ENCODE measurements around the gene OR1L8. TPM values are rescaled to one million over a fixed set of nuclear protein-coding genes. Genes with fewer than 3 reads are reported as not detected.

The OR1L8 gene
- not detected for total RNA-seq

GRCh38 chr9:122583284-122583683 is at the start of gene OR1L8:
TSS of gene OR1L8 (minus strand) at chr9:122583384. CDS start at chr9:122568477, 14,907 bp downstream.

GRCh38 chr9:122614362-122614761 is 31.2 kb upstream of the OR1L8 start, which contains the start of gene OR1Q1:
TSS of gene OR1Q1 (plus strand) at chr9:122614738. CDS start at chr9:122614738, 0 bp downstream.

GRCh38 chr9:122552812-122553211 is 30.4 kb downstream of the OR1L8 start, which contains the start of gene OR1N2:
TSS of gene OR1N2 (plus strand) at chr9:122553112. CDS start at chr9:122553212, 100 bp downstream.

GRCh38 chr9:122527193-122527592 is 56.0 kb downstream of the OR1L8 start, which contains the start of gene OR1N1:
TSS of gene OR1N1 (minus strand) at chr9:122527293. CDS start at chr9:122527293, 0 bp downstream.

GRCh38 chr9:122518841-122519240 is 64.3 kb downstream of the OR1L8 start, which contains the start of gene OR1J4:
TSS of gene OR1J4 (plus strand) at chr9:122519141. CDS start at chr9:122519141, 0 bp downstream.

Other genes starting within 250 kb of the OR1L8 start
- not detected for gene PTGS1, start 212.4 kb downstream of the OR1L8 start, total RNA-seq
- not detected for gene OR1J1, start 105.5 kb downstream of the OR1L8 start, total RNA-seq
- gene OR1J2, start 72.6 kb downstream of the OR1L8 start, total RNA-seq, result not detected
- gene OR1J4, start 64.2 kb downstream of the OR1L8 start, total RNA-seq, result not detected
- not detected for gene OR1N1, start 56.1 kb downstream of the OR1L8 start, total RNA-seq
- not detected for gene OR1N2, start 30.3 kb downstream of the OR1L8 start, total RNA-seq
- gene OR1Q1, start 31.4 kb upstream of the OR1L8 start, total RNA-seq, result not detected
- gene OR1B1, start 74.2 kb upstream of the OR1L8 start, total RNA-seq, result not detected
- gene OR1L1, start 78.3 kb upstream of the OR1L8 start, total RNA-seq, result not detected
- gene OR1L3, start 91.7 kb upstream of the OR1L8 start, total RNA-seq, result not detected
- not detected for gene OR1L4, start 140.6 kb upstream of the OR1L8 start, total RNA-seq
- not detected for gene OR1L6, start 158.9 kb upstream of the OR1L8 start, total RNA-seq
- not detected for gene OR5C1, start 205.5 kb upstream of the OR1L8 start, total RNA-seq
- not detected for gene OR1K1, start 216.7 kb upstream of the OR1L8 start, total RNA-seq
- 10 to 100 TPM; 23.0 to 25.4 TPM for gene PDCL, start 245.2 kb upstream of the OR1L8 start, total RNA-seq

Measured in activated naive CD4-positive, alpha-beta T cell treated with anti-CD3 and anti-CD28 coated beads, Interleukin-2, amount 10 ng/mL, durations not matched to agents 5 hours and 36 hours (primary cell).